CD4-positive, alpha-beta T cell treated with Interleukin-15 for 1 hour (primary cell): ENCODE data around the gene SHB.
"Not testable (repeated sequence)": the region's sequence is repeated elsewhere in the genome, so short reads cannot be mapped to it uniquely, and the experiment has no call there.

Experiments
- DNase-seq: peaks from one replicate; pipeline ENCODE4 v3.0.0-alpha.2; 2020

Gene SHB

DNA sequence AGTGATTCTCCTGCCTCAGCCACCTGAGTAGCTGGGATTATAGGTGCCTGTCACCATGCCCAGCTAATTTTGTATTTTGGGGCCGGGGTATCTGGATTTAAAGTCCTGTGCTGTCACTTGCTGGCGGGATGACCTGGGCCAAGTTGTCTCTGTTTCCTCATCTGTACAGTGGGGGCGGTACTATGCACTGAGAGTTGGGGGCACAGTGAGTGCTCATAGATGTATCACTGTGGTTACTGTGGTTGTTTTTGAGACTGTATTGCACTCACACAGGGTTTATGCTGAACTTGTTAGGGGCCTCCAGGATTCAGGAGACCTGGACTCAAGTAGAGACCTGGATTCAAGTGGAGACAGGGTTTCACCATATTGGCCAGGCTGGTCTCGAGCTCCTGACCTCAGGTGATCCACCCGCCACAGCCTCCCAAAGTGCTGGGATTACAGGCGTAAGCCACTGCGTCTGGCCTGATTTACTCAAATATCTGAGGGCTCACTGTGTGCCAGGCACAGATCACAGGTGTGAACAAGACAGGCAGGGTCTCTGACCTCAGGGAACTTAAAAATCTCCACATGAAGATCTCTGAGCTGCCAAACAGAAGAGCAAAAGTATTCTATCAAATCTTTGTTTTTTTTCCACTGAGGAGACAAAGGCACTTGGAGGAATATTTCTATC is 103.2 kb downstream of the SHB start:
- not testable (repeated sequence) for DNase-seq

DNA sequence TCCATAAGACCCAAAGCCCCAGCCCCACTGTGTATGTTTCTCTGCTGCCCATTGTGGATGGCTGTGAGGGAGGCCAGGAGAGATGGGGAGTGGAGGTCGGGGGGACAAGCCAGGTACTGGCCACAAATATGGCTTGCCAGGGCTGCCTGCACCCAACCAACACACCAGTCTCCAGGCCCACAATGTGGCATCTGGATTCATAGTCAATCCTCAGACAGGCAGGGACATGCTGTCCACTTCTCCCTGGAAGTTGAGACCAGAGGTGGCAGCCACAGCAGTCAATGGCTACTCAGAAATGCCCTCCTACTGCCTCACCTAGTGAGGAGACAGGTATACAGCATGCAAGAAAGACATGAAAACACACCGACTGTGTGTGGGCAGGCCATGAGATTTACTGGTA is 103.9 kb downstream of the SHB start:
- no peak for DNase-seq

DNA sequence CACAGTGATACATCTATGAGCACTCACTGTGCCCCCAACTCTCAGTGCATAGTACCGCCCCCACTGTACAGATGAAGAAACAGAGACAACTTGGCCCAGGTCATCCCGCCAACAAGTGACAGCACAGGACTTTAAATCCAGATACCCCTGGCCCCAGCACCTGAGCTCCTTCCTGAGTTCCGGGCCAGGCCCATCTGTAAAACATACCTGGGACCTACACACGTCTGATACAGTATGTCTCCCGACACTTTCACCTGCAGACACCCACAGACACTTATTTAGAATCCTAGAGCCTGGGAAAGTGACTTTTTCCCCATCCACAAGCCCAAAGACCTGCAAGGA is 104.3 kb downstream of the SHB start:
- DNase-seq = no peak

DNA sequence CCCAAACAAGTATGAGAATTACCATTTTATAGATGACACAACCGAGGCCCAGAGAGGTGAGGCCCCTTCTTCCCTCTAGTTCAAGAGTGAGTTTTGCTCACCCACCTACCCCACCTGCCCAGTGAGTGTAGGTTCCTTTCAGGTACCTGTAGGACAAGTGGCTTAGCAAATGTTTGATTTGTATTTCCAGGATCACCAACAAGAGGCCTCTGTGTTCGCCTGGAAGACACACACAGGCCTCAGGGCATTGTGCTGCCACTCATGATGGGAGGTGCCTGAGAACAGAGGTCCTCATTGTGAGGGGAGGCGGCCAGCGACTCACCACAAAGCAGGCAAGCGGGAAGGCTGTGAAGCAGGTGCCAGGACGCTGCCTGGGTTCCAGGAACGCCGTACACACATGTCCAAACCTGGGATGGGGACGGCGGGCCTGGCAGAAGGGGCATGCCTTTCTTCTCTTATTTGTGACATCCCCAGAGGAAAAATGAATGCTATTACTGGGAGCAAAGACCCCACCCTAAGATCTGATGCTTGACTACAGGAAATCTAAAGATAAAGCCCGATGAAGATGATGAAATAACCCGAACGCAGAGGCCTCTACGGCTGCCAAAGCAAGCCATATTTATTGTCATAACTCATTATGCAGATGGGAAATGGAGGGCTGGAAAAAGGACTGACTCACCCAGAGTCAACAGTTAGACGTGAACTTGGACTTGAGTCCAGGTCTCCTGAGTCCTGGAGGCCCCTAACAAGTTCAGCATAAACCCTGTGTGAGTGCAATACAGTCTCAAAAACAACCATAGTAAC is 104.9 kb downstream of the SHB start:
- DNase-seq = no peak

DNA sequence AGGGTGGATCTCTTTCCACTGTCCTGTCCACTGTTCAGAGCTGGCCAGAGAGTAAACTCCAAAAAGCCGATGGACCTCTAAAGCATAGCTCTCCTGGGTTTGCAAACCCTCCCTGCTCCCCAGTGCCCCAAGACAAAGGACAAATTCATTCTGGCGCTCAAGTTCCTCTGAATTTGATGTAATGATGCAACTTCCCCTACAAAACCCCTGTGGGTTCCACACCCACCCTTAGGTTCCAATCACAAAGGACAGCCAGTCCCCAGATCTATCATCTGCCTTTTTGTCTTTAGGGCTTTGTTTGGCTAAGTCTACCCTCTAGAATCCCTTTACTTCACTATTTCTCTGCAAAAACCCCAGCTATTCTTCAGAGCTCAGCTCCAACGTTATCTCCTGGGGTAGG is 107.7 kb downstream of the SHB start:
- DNase-seq = no peak

DNA sequence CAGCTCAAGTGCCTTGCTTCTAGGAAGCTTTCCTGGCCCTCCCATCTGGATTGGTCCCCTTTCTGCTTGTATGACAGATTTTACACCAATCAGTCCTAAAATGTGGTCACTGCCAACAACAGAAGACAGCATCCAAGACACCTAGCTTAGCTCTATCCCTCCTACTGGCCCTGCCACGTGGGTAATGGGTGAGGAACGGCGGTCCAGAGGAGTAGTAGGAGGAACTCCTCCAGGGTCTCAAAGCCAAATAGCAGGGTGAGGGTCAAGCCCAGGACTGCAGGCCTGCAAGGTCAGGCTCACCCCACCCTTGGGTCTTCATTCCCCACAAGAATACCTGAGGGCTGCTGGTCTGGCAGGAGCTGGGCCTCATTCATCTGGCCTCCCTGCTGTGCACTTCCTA is 108.4 kb downstream of the SHB start:
- no peak for DNase-seq

DNA sequence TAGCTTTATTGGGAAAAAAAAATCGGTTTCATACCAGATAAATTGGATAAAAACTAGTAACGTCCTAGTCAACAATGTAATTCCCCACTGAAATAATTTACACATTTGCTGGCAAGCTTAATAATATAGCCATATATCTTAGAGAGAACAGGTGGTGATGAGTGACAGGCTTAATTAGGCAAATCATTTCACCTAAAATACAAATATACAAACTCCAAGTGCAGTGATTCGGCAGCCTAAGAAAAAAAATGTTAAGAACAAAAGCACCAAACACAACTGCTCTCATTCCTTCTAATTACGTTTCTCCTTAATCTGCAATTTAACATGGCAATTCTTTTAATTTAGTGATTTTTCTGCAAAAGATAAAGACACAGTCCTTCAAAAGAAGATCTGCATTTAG is 109.1 kb downstream of the SHB start:
- no peak for DNase-seq

DNA sequence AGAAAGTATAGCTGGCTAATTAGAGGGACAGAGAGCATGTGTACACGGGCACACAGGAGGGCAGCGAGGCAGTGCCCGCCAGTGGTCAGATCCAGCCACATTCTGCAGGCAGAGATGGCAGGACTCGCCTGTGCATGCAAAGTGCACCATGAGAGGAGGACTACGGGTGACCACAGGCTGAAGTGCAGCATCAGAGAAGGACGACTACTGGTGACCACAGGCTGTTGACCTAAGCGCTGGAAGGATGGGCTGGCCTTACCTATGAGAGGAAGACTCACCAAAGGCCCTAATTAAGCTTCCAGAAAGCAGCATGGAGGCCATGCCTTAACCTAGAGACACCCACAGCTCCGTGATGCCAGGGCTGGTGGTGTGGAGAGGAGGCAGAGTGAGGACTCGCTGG is 110.9 kb downstream of the SHB start:
- no peak for DNase-seq

DNA sequence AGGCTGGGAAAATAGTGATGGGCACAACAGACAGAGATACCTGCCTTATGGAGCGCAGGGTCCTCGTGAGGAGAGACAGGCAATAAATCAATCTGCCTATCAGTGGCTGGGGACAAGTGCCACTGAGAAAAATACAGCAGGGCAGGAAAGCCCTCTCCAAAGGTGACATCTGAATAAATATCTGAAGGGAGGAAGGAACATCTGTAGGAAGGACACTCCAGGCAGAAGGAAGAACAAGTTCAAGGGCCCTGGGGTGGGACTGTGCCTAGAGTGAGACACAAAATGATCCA is 111.4 kb downstream of the SHB start:
- no peak for DNase-seq

DNA sequence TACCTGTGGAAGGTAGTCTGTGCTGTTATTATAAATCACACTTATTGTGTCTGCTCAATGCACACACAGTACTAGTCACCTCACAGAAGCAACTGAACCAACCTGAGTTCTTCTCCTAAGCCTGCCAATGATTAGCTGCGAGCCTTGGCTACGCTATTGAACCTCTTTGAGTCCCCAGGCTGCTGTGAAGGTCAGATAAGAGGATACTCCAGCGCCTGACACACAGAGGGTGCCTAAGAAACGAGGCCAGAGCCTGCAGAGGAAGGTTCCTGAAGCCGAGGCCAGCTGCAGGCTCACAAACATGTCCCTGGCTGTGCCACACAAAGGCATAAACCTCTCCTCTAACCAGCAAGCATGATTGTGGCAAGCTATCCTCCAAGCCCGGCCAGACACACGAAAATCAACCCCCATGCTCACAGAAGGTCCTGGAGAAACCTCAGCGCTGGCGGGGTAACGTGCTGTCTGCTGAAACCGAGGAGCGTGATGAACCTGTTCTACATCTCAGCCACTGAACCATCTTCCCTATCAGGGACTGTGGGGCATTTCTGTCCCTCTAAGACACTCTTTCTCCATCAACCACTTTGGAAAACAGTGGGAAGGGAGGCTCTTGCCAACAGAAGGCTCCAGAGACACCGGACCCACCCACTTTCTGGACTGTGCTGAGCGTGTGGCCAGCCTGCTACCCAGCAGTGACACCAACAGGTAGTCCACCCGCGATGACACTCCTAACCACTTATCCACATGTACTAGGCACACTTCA is 111.9 kb downstream of the SHB start:
- no peak for DNase-seq

DNA sequence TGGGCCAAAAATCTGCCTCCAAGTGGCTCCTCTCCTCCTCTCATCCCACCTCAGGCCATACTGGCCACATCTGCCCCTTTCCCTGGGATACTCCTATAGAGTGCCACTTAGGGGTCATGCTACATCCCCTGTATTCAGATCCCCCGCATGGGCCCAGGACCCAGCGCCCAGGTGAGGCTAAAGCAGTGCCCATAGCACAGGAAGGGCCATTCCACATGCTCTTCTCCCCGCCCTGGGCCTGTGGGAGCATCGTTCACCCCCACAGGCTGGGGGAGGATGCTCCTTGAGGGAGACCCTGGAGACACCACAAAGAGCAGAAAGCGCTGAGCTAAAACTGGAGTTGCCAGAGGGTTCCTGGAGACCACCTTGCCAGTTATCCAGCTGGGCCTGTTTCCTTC is 112.6 kb downstream of the SHB start:
- DNase-seq = no peak

DNA sequence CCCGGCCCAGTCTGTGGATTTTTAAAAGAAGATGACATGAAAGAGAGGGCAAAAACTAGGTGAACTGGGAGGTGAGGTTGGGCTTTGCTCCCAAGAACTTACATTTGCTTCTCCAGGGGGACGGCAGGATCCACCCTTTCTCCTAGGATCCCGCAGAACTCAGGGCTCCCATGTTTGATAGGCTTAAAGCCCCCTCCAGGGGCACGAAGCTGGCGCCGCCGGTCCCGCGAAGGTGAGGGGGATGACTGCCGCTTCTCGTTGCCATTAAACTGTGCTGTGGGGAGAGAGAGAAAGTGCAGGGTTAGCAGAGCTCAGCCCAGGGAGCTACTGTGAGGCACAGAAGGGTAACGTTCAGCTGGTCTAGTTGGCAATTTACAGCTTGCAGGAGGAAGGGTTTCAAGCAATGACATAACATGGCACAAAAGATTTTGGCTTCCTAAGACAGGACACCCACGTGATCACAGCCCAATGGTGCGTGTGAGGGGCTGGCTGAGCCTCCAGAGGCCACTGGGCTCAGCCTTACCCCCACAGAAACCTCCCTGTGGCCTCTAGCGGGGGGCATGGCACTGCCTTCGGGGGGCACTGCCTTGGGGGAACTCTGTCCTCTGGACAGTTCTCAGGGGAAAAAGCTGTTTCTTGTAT is 113.1 kb downstream of the SHB start:
- DNase-seq = no peak

DNA sequence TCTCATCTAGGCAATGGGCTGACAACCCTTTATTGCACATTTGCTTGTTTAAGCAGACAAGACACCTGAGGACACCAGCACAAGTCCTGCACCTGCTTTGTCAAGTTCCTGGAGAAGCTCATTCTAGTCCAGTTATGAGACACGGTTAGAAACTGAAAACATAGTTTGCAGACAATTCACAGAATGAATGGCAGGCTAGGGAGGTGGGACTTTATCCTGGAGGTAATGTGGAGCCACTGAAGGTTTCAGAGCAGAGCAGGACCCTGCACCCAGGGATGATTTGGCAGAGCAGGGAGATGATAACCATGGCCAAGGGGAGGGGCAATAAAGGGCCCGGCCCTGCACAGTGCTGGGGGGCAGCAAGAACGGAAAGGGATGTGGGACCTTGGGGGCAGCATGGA is 114.4 kb downstream of the SHB start:
- no peak for DNase-seq

DNA sequence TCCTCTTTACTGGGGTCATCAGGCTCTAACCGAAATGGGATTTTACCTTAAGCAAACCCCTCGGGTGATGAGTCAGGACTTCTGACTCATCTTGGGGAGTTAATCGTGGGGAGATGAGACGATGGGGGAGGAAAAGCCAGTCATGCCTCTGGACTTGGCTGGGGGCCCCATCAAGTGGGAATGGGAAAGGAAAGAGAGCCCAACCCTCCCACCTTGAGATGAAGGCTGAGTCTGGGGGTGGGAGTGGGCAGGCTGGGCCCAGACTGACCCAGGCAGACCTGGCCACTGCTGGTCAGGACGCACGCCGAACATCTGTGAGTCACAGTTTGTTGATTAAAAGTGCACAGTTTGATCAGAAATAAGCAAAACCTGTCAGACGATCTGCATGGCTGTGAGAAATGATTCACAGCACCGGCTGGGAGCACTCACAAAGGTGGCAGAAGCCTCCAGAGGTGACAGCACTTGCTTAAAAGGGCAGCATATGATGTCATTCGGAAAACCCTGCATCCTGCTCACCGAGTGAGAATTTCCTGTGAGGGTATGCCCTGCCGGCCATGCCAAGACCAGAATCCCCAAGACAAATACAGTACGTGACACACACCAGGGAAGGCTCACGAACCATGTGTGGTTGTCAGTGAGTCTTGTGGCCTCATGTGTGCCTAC is 115.1 kb downstream of the SHB start:
- no peak for DNase-seq

DNA sequence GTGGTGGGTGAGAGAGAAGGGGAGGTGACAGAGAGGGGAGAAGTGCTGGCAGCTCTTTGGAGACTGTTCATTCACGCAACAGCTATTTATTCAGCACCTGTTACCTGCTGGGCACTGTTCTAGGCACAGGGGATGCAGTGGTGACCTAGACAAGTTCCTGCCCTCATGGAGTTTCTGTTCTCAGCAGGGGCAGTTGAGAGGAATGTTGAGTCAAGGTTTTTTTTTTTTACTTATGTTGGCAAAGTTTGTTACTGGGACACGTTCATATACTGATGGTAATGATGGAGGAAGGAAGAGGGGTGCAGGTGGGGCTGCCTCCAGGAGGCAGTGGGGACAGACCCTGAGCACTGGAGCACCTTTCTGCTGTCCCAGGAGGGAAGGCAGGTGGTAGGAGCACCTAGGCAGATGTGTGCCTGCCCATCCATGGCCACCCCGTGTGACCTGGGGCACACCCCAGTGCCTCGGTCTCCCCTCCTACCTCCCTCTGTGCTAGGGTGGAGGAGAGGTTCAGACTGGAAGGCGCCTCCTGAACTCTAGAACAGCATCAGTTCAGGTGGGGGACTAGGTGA is 115.7 kb downstream of the SHB start:
- DNase-seq = no peak

DNA sequence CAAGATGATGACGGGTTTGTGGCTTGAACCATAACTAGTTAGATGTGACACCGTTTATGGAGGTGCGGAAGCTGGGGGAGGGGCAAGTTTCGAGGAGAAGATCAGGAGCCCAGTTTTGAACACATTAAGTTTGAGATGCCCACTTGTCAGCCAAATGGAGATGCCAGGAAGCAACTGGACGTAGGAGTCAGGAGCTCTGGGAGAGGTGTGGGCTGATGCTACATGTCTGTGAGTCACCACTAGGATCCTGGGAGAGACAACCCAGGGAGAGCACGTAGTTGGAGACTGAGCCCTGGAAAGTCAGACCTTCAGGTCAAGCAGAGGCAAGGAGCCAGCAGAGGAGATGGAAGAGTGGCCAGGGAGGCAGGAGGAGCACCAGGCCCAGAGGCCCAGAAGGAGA is 116.3 kb downstream of the SHB start:
- DNase-seq = no peak

DNA sequence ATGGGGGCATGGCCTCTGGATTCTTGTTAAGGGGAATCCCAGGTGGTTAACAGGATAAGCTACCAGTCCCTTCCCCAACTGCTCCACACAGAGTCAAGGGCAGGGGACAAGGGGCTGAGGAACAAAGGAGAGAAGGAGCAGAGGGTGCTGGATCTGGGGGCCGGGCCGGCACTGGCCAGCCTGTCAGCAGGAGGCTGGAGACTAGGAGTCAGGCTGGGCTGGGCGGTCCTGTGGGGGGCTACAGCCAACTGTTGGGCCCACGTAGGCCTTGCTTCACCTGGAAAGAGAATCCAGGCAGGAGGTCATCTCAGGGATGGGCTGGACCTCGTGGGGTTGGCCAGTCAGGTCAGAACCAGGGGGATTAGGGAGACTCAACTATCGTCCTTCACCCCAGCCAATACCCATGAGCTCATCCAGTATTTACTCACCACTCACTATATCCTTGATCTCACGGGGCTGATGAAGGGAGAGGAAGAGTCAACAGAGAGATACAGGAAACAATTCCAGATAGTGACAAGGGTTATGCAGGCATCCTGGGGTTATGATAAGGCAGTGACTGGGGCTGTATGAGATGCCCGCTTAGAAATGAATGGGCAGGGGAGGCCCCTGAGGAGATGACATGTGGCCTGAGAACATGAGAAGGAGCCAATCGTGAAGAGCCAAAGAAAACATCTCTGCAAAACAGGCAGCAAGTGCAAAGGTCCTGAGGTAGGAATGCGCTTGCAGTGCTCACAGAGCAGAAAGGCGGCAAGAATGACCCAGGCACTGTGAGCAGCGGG is 117.2 kb downstream of the SHB start:
- DNase-seq = no peak

DNA sequence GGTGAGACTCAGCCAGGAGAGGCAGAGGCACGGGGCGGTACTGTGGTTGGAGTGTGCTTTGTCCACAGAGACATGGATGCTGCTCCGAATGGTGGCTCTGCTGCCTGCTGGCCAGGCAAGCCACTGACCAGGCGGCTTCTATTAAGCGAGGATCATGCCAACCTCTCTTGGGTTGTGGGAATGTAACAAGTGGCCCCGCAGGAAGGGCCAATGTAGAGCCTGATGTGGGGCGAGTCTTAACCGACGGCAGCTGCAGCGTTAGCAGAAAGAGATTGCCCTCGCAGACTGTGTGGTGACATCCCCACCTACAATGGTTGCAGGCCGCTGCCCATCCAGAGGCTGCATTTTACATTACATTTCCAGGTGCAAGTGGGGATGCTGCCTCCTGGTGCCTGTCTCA is 118.5 kb downstream of the SHB start:
- DNase-seq = no peak

DNA sequence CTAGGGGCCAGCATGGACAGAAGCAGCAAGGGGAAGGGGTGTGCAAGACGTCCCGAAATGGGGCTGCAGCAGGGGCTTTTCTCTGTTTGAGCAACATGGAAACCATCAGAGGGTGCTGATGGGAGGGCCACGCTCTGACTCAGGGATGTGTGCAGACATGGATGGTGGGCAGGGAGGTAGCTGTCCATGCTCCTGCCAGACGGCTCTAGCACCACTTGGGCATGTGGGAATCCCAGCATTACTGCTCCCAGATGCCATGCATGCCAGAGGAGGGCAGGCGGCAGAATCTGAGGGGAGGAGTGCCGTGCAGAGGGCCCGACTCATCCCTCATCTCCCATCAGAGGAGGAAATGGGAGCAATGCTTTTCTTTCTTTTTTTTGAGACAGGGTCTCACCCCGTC is 119.5 kb downstream of the SHB start:
- no peak for DNase-seq

DNA sequence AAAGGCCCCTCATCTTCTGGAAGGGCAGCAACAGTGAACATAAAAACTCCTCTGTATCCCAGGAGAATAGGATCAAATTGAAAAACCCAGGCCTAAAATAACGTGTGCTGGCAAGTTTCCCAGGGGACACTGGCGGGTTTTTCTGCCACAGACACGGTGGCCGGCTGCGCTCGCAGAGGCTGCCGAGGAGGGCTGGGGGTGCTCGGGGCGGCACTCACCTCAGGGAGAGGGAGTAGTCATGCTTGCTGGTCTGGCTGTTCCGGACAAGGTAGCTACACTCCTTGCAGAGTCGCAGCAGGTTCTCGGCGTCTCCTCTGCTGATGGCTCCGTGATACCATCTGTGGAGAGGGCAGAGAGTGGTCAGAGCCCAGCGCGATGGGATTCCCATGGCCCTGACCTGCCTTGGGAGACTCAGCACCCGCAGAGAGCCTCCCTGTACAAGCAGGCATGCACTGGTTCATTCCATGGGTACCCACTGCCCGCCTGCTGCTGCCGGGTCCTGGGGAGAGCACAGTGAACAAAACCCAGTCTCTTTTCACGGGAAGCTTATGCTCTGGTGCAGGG is 120.5 kb downstream of the SHB start:
- no peak for DNase-seq

DNA sequence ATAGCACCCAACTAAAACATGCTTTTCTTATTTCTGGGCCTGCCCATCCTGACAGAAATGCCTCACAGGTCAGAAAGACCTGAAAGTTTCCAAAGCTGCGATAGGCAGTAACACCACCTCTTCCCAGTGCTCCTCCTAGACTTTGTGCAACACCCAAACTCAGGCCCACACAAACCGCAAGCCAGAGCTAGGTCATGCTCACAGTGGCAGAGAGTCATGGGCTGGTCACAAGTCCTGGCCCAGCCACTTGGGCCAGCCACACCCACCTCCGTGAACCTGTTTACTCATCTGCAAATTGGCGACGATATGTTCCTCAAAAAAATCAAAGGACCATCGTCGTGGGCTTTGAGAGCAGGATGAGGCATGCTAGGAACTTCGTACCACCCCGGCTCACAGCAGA is 121.0 kb downstream of the SHB start:
- DNase-seq = no peak

DNA sequence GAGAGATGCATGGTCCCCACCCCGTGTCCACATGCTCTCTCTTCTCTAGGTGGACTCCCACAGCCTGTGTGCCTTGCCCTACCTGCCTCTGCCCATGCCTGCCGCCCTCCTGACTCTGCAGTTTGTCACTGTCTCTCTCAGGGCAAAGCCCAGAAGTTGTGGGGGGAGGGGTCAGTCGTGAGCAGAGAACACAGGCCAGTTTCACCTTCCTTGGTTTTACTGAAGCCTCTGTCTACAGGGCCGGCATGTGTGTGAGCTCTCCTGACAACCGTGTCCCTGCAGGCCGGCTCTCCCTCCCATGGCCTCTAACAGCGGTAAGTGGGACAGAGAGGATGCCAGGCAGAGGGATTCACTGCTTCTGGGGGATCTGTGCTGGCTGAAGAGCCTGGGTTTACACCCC is 121.6 kb downstream of the SHB start:
- no peak for DNase-seq
